OCI-LY1 (cell line): ENCODE measurements around the gene BACH2.
A peak's percentile ranks its signal among the peaks of the same experiment; 100 is the strongest.

Source experiments
- H2AFZ ChIP-seq: fragments of 200-600 bp; sonication (generic), shearing (Covaris generic); 2 replicates; pipeline ENCODE4 v1.6.0; 2014; ENCODE audit warnings: antibody characterized with exemption, mild to moderate bottlenecking, low read length
- H3F3A ChIP-seq: fragments of 200-600 bp; sonication (generic), shearing (Covaris generic); 2 replicates; pipeline ENCODE4 v1.6.0; 2014; ENCODE audit warnings: mild to moderate bottlenecking, antibody characterized with exemption, low read length, moderate library complexity; ENCODE audit not compliant: insufficient read depth
- H3K27ac ChIP-seq: fragments of 200-600 bp; sonication (generic); 2 replicates; pipeline ENCODE4 v1.5.1; 2014; ENCODE audit warnings: low read length, mixed run types, mild to moderate bottlenecking, low read depth; ENCODE audit not compliant: poor library complexity, severe bottlenecking
- H3K27me3 ChIP-seq: fragments of 200-600 bp; sonication (generic); 2 replicates; pipeline ENCODE4 v1.6.0; 2014; ENCODE audit warnings: antibody characterized with exemption, mild to moderate bottlenecking, low read length, moderate library complexity; ENCODE audit not compliant: insufficient read depth
- H3K36me3 ChIP-seq: fragments of 200-600 bp; sonication (generic); 2 replicates; pipeline ENCODE4 v1.6.1; 2014; ENCODE audit warnings: mild to moderate bottlenecking, antibody characterized with exemption, low read length, moderate library complexity, mixed read lengths; ENCODE audit not compliant: insufficient read depth
- H3K4me1 ChIP-seq: fragments of 200-600 bp; sonication (generic); 2 replicates; pipeline ENCODE4 v1.5.1; 2014; ENCODE audit warnings: mild to moderate bottlenecking, low read length, moderate library complexity; ENCODE audit not compliant: insufficient read depth, severe bottlenecking
- H3K4me2 ChIP-seq: fragments of 200-600 bp; sonication (generic), shearing (Covaris generic); 2 replicates; pipeline ENCODE4 v1.6.1; 2014; ENCODE audit warnings: low read length
- H3K4me3 ChIP-seq: fragments of 200-600 bp; sonication (generic); 2 replicates; pipeline ENCODE4 v1.5.1; 2014; ENCODE audit warnings: low read length, low read depth, mild to moderate bottlenecking, mixed read lengths; ENCODE audit not compliant: poor library complexity, severe bottlenecking
- H3K79me2 ChIP-seq: fragments of 200-600 bp; shearing (Covaris generic); 2 replicates; pipeline ENCODE4 v1.6.1; 2016; ENCODE audit warnings: mixed run types, low read length, mixed read lengths; ENCODE audit not compliant: insufficient read depth
- H3K9ac ChIP-seq: fragments of 200-600 bp; sonication (generic), shearing (Covaris generic); 2 replicates; pipeline ENCODE4 v1.6.1; 2014; ENCODE audit warnings: mild to moderate bottlenecking, low read length, mixed read lengths
- H3K9me2 ChIP-seq: fragments of 200-600 bp; sonication (generic), shearing (Covaris generic); 2 replicates; pipeline ENCODE4 v1.6.1; 2014; ENCODE audit warnings: low read depth, mild to moderate bottlenecking, low read length, mixed read lengths
- H3K9me3 ChIP-seq: fragments of 200-600 bp; shearing (Covaris generic); 2 replicates; pipeline ENCODE4 v1.6.1; 2014; ENCODE audit warnings: low read length, mixed read lengths
- H4K20me1 ChIP-seq: fragments of 200-600 bp; sonication (generic), shearing (Covaris generic); 2 replicates; pipeline ENCODE4 v1.6.0; 2016; ENCODE audit warnings: mild to moderate bottlenecking, low read length; ENCODE audit not compliant: insufficient read depth
- EZH2 ChIP-seq: fragments of 200-600 bp; sonication (generic), shearing (Covaris generic); IDR thresholded peaks from 2 replicates; pipeline ENCODE4 v1.8.0; 2017; ENCODE audit warnings: borderline replicate concordance, mixed run types, mild to moderate bottlenecking, antibody characterized with exemption, low read length, moderate library complexity, mixed read lengths
- TF ChIP-seq, protein P1 (sequence below): fragments of 200-600 bp; sonication (generic), shearing (Covaris generic); IDR thresholded peaks from 2 replicates; pipeline ENCODE4 v1.5.1; 2017; ENCODE audit warnings: mild to moderate bottlenecking, antibody characterized with exemption, low read length, moderate library complexity, mixed read lengths

The BACH2 gene

DNA sequence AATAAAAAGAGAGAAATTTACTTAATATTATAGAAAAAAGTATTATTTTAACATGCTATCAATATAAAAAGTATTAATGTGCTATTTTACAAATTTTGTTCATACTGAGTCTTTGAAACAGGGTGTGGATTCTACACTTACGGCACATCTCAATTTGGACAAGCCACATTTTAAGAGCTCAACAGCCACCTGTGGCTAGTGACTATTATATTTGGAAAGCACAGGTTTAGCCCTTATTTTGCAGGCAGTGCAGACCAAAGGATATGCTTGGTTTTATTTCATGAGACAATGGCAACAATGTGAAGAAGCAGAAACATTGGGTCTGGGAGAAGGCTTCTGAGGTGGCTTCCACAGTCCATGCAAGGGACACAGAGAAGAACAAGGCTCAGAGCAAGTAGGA lies 74.6 kb downstream of the BACH2 start:
- Histone ChIP-seq H3K79me2 (peaks cover 99% of the 10 kb centered on the region), H2AFZ (no peak overlapping the region), H3K27me3 (no peaks in the 10 kb centered on the region), H3K9me2 (no peaks in the 10 kb centered on the region), H3K27ac (peak overlapping the region; percentile 58), H3K4me2 (no peak overlapping the region; the same call in 1 of the 2 replicates), H3K9me3 (peaks cover 12% of the 10 kb centered on the region), H3F3A (0 out of 2 replicates have a peak, but pooled peaks cover 10% of the 10 kb centered on the region), H3K9ac (no peak overlapping the region), H4K20me1 (peaks cover 4% of the 10 kb centered on the region), H3K36me3 (peaks cover 91% of the 10 kb centered on the region), H3K4me1 (peaks cover 63% of the 10 kb centered on the region), H3K4me3 (no peak overlapping the region)
- no peak for TF ChIP-seq EZH2
- TF ChIP-seq, protein P1, sequence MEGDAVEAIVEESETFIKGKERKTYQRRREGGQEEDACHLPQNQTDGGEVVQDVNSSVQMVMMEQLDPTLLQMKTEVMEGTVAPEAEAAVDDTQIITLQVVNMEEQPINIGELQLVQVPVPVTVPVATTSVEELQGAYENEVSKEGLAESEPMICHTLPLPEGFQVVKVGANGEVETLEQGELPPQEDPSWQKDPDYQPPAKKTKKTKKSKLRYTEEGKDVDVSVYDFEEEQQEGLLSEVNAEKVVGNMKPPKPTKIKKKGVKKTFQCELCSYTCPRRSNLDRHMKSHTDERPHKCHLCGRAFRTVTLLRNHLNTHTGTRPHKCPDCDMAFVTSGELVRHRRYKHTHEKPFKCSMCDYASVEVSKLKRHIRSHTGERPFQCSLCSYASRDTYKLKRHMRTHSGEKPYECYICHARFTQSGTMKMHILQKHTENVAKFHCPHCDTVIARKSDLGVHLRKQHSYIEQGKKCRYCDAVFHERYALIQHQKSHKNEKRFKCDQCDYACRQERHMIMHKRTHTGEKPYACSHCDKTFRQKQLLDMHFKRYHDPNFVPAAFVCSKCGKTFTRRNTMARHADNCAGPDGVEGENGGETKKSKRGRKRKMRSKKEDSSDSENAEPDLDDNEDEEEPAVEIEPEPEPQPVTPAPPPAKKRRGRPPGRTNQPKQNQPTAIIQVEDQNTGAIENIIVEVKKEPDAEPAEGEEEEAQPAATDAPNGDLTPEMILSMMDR = no peak

DNA sequence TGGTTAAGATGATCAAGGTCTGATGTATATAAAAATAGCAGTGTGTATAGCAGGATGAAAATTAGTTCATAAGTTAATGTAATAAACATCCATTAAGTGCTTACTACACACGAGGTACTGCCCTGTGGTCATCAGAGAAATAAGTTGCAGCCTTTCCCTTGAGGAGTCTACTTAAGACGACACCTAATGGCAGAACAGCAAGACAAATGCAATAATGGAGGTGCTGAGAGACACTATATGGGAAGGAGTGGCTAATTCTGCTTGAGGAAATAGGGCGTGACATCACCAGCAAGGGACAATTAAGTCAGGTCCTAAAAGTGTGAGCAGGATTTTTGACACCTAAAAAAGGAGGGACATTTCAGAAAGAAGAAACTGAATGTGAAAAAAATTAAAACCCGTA lies 75.2 kb downstream of the BACH2 start:
- Histone ChIP-seq H3K4me1 (peaks cover 70% of the 10 kb centered on the region), H3K4me2 (peak overlapping the region; percentile 45; the same call in 1 of the 2 replicates), H3K9me2 (no peaks in the 10 kb centered on the region), H2AFZ (no peak overlapping the region), H3K79me2 (peaks cover 99% of the 10 kb centered on the region), H4K20me1 (peaks cover 4% of the 10 kb centered on the region), H3F3A (0 out of 2 replicates have a peak, but pooled peaks cover 10% of the 10 kb centered on the region), H3K9ac (no peak overlapping the region), H3K27ac (peak overlapping the region; percentile 83), H3K9me3 (peaks cover 12% of the 10 kb centered on the region), H3K36me3 (peaks cover 89% of the 10 kb centered on the region), H3K4me3 (no peak overlapping the region), H3K27me3 (no peaks in the 10 kb centered on the region)
- TF ChIP-seq, protein P1 = peak; percentile 41; the same call in 1 of the 2 replicates
- no peak for TF ChIP-seq EZH2

DNA sequence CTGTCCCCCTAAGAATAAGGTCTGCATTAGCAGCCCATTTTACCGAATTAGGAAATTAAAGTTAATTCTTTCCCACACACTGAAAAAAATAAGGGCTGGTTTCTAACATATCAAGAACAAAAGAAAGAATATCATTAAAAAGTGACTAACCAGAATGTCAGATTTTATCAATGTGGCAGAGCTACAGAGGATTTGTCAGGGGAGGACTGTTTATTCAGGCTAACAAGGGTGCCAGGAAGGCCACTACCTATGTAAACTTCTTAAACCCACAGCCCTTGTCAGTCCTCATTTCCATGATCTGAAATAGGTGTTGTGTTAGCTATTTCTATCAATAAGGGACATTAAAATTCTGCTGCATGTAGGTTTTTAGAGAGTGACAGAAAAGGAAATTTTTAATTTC lies 76.4 kb downstream of the BACH2 start:
- peak overlapping the region; percentile 45 for H3K4me2 ChIP-seq
- H3K9me3 ChIP-seq = peaks cover 12% of the 10 kb centered on the region
- peak overlapping the region; percentile 14; the same call in 1 of the 2 replicates for H3K9ac ChIP-seq
- TF ChIP-seq, protein P1 = no peak
- no peak for TF ChIP-seq EZH2
- H3K27me3 ChIP-seq = no peaks in the 10 kb centered on the region
- 0 out of 2 replicates have a peak, but pooled peaks cover 10% of the 10 kb centered on the region for H3F3A ChIP-seq
- H3K4me1 ChIP-seq = peaks cover 81% of the 10 kb centered on the region
- no peak overlapping the region for H2AFZ ChIP-seq
- H3K27ac ChIP-seq = peak overlapping the region; percentile 83
- H3K36me3 ChIP-seq = peaks cover 86% of the 10 kb centered on the region
- H4K20me1 ChIP-seq = peaks cover 4% of the 10 kb centered on the region
- H3K9me2 ChIP-seq = no peaks in the 10 kb centered on the region
- peaks cover 99% of the 10 kb centered on the region for H3K79me2 ChIP-seq
- H3K4me3 ChIP-seq = peak overlapping the region; percentile 27
